HepG2 (cell line): ENCODE results near the gene ADCY6. TPM values are rescaled to one million over a fixed set of nuclear protein-coding genes. Genes with fewer than 3 reads are reported as not detected.

ENCODE experiments used
- AGO2 ChIP-seq: fragments of 200-400 bp; formaldehyde crosslinking; optimal IDR thresholded peaks from 2 replicates; pipeline ENCODE3; 2017; ENCODE audit warnings: mild to moderate bottlenecking, low read depth, low read length, moderate library complexity
- CEBPB ChIP-seq: IDR thresholded peaks from 2 replicates; pipeline ENCODE4 v1.6.1; 2011; ENCODE audit warnings: low read depth, low read length, improper control_type of control experiment, borderline replicate concordance
- HMG20B ChIP-seq: conservative IDR thresholded peaks from 2 replicates; pipeline ENCODE4 v1.6.1; 2016; ENCODE audit warnings: missing genetic modification reagents, missing compliant biosample characterization
- MIER3 ChIP-seq: IDR thresholded peaks from 2 replicates; pipeline ENCODE4 v1.6.1; 2016; ENCODE audit warnings: missing compliant biosample characterization, borderline replicate concordance
- RXRB ChIP-seq: IDR thresholded peaks from 2 replicates; pipeline ENCODE4 v1.6.1; 2016; ENCODE audit warnings: borderline replicate concordance, missing genetic modification reagents, missing compliant biosample characterization
- SETDB1 ChIP-seq: sonication (generic); formaldehyde crosslinking; IDR thresholded peaks from 2 replicates; pipeline ENCODE4 v1.5.1; 2020; ENCODE audit warnings: missing genetic modification reagents, mild to moderate bottlenecking, borderline replicate concordance
- ZFP37 ChIP-seq: sonication (generic); formaldehyde crosslinking; IDR thresholded peaks from 2 replicates; pipeline ENCODE4 v1.4.0; 2020; ENCODE audit warnings: missing genetic modification reagents, borderline replicate concordance
- ZNF224 ChIP-seq: sonication (generic); formaldehyde crosslinking; IDR thresholded peaks from 2 replicates; pipeline ENCODE4 v1.5.0; 2020; ENCODE audit warnings: mild to moderate bottlenecking, missing genetic modification reagents
- ZNF260 ChIP-seq: sonication (generic); formaldehyde crosslinking; IDR thresholded peaks from 2 replicates; pipeline ENCODE4 v1.4.0; 2020; ENCODE audit warnings: missing genetic modification reagents, low read depth, mild to moderate bottlenecking, borderline replicate concordance
- ZNF282 ChIP-seq: fragments of 450-650 bp; IDR thresholded peaks from 2 replicates; pipeline ENCODE4 v1.6.1; 2018; ENCODE audit not compliant: partially characterized antibody
- ZNF331 ChIP-seq: sonication (generic); formaldehyde crosslinking; IDR thresholded peaks from 2 replicates; pipeline ENCODE4 v1.4.0; 2020; ENCODE audit warnings: missing genetic modification reagents
- ZNF83 ChIP-seq: sonication (generic); formaldehyde crosslinking; IDR thresholded peaks from 2 replicates; pipeline ENCODE4 v1.4.0; 2020; ENCODE audit warnings: missing genetic modification reagents, mild to moderate bottlenecking, borderline replicate concordance
- polyA plus RNA-seq, 8 experiments: library from polyadenylated mRNA; depleted of rRNA in 3 of 8; stranded (reverse) in 7 of 8; unstranded in 1 of 8; fragments of >200 nt; fragmentation: Illumina TruSeq in 4 of 8; extraction: Trizol in 4 of 8; gene quantifications; 2 replicates each; pipeline versions ENCODE4 v1.2.1 to v1.2.3, GENCODE V29; 2011 to 2016; ENCODE audit warnings: low read depth in 4 of 8, missing spikeins in 1 of 8, mixed read lengths in 1 of 8; ENCODE audit not compliant: insufficient read depth in 1 of 8
- total RNA-seq, 5 experiments: library from RNA; depleted of rRNA; stranded (reverse); fragments of >200 nt; fragmentation: Illumina TruSeq; extraction: Trizol; gene quantifications; 2 replicates each; pipeline ENCODE4 v1.2.3, GENCODE V29; 2016; ENCODE audit warnings: low read depth in 1 of 5
- TF ChIP-seq, protein P1 (sequence below): sonication (generic); formaldehyde crosslinking; IDR thresholded peaks from 2 replicates; pipeline ENCODE4 v1.4.0; 2020; ENCODE audit warnings: missing genetic modification reagents, borderline replicate concordance
- TF ChIP-seq, protein P2 (sequence below): sonication (generic); IDR thresholded peaks from 2 replicates; pipeline ENCODE4 v1.6.1; 2016; ENCODE audit warnings: low read depth, borderline replicate concordance
- TF ChIP-seq, protein P3 (sequence below): sonication (generic); formaldehyde crosslinking; IDR thresholded peaks from 2 replicates; pipeline ENCODE4 v1.4.0; 2020; ENCODE audit warnings: missing genetic modification reagents
- TF ChIP-seq, protein P4 (sequence below): sonication (generic); formaldehyde crosslinking; IDR thresholded peaks from 2 replicates; pipeline ENCODE4 v1.8.1; 2023; ENCODE audit warnings: missing genetic modification reagents, mild to moderate bottlenecking, borderline replicate concordance
- TF ChIP-seq, protein P5 (sequence below): sonication (generic); formaldehyde crosslinking; IDR thresholded peaks from 2 replicates; pipeline ENCODE4 v1.9.0; 2022; ENCODE audit warnings: low read depth, missing genetic modification reagents
- TF ChIP-seq, protein P6 (sequence below): sonication (generic); formaldehyde crosslinking; IDR thresholded peaks from 2 replicates; pipeline ENCODE4 v1.4.0; 2020; ENCODE audit warnings: missing genetic modification reagents
- TF ChIP-seq, protein P7 (sequence below): IDR thresholded peaks from 2 replicates; pipeline ENCODE4 v1.6.1; 2016; ENCODE audit warnings: mild to moderate bottlenecking, missing biosample characterization, missing genetic modification reagents

ADCY6 gene
- total and polyA plus RNA-seq, 2 of the 13 experiments (the other 11 are each of a cell fraction or from before 2014, with no cell fraction given), result 10.6 to 11.8 TPM

DNA sequence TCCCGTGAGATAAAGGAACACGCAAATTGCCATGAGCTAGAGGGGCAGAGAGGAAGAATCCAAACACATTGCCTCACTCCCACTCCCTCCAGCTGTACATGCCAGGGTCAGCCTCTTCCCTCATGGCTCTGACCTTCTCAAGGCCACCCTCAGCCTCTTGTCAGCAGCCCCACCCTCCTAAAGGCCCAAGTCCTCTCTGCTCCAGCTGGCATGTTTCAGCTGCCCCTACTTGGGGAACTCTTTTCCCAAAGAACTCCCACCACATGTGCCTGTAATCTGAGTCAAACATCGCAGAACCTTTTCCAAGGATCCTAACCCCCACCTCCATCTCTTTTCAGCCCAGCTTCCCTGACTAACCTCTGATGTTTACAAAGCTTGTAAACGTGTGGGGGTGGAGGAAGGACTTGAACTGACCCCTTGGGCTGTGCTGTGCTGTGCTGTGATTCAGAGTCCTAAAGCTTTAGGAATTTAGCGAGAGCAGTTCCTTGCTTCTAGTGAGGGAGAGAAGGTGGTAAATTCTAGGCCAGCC lies 22.1 kb upstream of the ADCY6 start (continued):
- TF ChIP-seq, protein P1, sequence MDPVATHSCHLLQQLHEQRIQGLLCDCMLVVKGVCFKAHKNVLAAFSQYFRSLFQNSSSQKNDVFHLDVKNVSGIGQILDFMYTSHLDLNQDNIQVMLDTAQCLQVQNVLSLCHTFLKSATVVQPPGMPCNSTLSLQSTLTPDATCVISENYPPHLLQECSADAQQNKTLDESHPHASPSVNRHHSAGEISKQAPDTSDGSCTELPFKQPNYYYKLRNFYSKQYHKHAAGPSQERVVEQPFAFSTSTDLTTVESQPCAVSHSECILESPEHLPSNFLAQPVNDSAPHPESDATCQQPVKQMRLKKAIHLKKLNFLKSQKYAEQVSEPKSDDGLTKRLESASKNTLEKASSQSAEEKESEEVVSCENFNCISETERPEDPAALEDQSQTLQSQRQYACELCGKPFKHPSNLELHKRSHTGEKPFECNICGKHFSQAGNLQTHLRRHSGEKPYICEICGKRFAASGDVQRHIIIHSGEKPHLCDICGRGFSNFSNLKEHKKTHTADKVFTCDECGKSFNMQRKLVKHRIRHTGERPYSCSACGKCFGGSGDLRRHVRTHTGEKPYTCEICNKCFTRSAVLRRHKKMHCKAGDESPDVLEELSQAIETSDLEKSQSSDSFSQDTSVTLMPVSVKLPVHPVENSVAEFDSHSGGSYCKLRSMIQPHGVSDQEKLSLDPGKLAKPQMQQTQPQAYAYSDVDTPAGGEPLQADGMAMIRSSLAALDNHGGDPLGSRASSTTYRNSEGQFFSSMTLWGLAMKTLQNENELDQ, result no peak
- TF ChIP-seq SETDB1 (CRISPR knock-in tag) (no peak), AGO2 (no peak), MIER3 (CRISPR knock-in tag) (peak; percentile 48; the same call in 1 of the 2 replicates), ZNF83 (0 out of 2 replicates have a peak, but pooled peaks have one; percentile 28), ZNF331 (CRISPR knock-in tag) (0 out of 2 replicates have a peak, but pooled peaks have one; percentile 47), ZNF282 (no peak), ZNF224 (CRISPR knock-in tag) (no peak), CEBPB (peak; percentile 43; the same call in 1 of the 2 replicates), RXRB (CRISPR knock-in tag) (peak; percentile 15; the same call in 1 of the 2 replicates), HMG20B (CRISPR knock-in tag) (0 out of 2 replicates have a peak, but pooled peaks have one; percentile 11), ZNF260 (CRISPR knock-in tag) (no peak), ZFP37 (no peak)
- TF ChIP-seq, protein P2, sequence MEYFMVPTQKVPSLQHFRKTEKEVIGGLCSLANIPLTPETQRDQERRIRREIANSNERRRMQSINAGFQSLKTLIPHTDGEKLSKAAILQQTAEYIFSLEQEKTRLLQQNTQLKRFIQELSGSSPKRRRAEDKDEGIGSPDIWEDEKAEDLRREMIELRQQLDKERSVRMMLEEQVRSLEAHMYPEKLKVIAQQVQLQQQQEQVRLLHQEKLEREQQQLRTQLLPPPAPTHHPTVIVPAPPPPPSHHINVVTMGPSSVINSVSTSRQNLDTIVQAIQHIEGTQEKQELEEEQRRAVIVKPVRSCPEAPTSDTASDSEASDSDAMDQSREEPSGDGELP, result peak; percentile 83; the same call in 1 of the 2 replicates
- TF ChIP-seq, protein P3, sequence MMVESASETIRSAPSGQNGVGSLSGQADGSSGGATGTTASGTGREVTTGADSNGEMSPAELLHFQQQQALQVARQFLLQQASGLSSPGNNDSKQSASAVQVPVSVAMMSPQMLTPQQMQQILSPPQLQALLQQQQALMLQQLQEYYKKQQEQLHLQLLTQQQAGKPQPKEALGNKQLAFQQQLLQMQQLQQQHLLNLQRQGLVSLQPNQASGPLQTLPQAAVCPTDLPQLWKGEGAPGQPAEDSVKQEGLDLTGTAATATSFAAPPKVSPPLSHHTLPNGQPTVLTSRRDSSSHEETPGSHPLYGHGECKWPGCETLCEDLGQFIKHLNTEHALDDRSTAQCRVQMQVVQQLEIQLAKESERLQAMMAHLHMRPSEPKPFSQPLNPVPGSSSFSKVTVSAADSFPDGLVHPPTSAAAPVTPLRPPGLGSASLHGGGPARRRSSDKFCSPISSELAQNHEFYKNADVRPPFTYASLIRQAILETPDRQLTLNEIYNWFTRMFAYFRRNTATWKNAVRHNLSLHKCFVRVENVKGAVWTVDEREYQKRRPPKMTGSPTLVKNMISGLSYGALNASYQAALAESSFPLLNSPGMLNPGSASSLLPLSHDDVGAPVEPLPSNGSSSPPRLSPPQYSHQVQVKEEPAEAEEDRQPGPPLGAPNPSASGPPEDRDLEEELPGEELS (CRISPR knock-in tag), result 0 out of 2 replicates have a peak, but pooled peaks have one; percentile 6
- TF ChIP-seq, protein P4, sequence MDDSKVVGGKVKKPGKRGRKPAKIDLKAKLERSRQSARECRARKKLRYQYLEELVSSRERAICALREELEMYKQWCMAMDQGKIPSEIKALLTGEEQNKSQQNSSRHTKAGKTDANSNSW, result no peak
- TF ChIP-seq, protein P5, sequence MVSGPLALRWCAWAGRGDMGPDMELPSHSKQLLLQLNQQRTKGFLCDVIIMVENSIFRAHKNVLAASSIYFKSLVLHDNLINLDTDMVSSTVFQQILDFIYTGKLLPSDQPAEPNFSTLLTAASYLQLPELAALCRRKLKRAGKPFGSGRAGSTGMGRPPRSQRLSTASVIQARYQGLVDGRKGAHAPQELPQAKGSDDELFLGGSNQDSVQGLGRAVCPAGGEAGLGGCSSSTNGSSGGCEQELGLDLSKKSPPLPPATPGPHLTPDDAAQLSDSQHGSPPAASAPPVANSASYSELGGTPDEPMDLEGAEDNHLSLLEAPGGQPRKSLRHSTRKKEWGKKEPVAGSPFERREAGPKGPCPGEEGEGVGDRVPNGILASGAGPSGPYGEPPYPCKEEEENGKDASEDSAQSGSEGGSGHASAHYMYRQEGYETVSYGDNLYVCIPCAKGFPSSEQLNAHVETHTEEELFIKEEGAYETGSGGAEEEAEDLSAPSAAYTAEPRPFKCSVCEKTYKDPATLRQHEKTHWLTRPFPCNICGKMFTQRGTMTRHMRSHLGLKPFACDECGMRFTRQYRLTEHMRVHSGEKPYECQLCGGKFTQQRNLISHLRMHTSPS (CRISPR knock-in tag), result no peak; the same call in 1 of the 2 replicates
- TF ChIP-seq, protein P6, sequence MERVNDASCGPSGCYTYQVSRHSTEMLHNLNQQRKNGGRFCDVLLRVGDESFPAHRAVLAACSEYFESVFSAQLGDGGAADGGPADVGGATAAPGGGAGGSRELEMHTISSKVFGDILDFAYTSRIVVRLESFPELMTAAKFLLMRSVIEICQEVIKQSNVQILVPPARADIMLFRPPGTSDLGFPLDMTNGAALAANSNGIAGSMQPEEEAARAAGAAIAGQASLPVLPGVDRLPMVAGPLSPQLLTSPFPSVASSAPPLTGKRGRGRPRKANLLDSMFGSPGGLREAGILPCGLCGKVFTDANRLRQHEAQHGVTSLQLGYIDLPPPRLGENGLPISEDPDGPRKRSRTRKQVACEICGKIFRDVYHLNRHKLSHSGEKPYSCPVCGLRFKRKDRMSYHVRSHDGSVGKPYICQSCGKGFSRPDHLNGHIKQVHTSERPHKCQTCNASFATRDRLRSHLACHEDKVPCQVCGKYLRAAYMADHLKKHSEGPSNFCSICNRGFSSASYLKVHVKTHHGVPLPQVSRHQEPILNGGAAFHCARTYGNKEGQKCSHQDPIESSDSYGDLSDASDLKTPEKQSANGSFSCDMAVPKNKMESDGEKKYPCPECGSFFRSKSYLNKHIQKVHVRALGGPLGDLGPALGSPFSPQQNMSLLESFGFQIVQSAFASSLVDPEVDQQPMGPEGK, result peak; percentile 55
- TF ChIP-seq, protein P7, sequence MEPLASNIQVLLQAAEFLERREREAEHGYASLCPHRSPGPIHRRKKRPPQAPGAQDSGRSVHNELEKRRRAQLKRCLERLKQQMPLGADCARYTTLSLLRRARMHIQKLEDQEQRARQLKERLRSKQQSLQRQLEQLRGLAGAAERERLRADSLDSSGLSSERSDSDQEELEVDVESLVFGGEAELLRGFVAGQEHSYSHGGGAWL (CRISPR knock-in tag), result no peak
